HG03354 (cell line): Measurements from ENCODE around the gene KLF16.
A peak's percentile ranks its signal among the peaks of the same experiment; 100 is the strongest.

ENCODE experiments used
- ATAC-seq: cut with Tn5 transposase; IDR thresholded peaks from one replicate; pipeline ENCODE4 v1.9.1; 2021; ENCODE audit warnings: mild to moderate bottlenecking; ENCODE audit not compliant: unreplicated experiment, poor library complexity, severe bottlenecking

Gene KLF16

DNA sequence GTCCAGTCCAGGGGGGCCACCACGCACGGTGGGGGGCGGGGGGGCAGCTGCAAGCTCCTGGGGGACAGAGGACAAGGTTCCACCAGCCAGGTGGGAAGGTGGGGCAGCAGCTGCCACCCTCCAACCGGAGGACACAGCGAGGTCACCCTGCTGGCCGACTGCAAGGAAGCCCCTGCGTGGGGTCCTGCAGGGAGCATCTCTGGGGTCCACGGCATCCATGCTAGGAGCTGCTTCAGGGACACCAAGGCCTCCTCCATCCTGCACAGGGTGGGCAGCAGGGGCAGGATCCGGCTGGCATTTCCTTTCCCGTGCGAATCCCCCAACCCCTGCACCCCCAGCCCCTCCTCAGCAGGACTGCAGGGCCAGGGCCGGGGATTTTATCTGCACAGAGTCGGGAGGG, 8.3 kb upstream of the KLF16 start:
- no peak for ATAC-seq

- ATAC-seq, result no peak
These were observed 7.8 kb upstream of the KLF16 start for GRCh38 chr19:1871140-1871597.

GRCh38 chr19:1868971-1869370, 5.6 kb upstream of the KLF16 start:
- no peak for ATAC-seq

DNA sequence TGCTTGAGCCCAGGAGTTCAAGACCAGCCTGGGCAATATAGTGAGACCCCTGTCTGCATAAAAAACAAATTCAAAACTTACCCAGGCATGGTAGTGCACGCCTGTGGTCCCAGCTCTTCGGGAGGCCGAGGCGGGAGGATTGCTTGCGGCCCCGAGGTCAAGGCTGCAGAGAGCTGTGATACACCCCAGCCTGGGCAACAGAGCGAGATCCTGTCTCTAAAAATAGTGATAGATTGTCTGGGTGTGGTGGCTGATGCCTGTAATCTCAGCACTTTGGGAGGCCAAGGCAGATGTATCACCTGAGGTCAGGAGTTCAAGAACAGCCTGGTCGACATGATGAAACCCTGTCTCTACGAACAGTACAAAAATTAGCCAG, 4.0 kb upstream of the KLF16 start:
- ATAC-seq, result no peak

GRCh38 chr19:1866693-1867348, 3.4 kb upstream of the KLF16 start:
- ATAC-seq, result no peak

DNA sequence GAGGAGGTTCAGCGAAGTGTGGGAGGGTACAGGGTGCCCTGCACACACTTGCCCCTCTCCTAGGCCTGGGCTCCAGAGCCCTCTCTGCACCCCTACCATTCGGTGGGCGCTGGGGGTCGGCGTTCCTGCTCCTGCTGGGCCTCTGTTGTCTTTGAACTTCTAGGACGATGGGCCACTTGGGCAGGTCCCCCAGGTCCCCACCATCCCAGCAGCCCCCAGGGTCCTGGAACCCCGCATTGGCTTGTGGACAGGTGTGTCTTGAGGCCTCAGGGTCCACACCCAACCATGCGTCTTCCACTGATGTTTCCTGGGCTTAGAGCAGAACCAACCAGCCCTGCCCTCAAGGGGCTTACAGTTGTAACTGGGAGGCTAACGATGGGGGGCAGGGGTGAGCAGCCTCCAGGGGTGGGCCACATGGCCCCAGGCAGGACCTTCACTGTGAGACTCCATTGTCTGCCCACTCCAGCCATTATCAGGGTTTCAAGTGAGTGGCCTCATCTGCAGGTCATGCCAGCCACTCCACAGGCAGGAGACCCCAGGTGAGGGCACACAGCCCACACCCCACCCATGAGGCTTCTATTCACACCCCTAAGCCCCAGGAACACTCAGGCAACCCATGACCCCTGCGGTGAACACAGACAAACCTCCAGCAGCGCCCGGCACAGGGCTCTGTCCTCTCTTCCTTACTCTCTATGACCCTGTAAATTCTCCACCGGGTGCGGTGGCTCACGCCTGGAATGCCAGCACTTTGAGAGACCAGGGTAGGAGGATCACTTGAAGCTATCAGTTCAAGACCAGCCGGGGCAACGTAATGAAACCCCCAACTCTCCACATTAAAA, 2.0 kb upstream of the KLF16 start:
- no peak for ATAC-seq

- ATAC-seq, result peak; percentile 34
These were observed 1.2 kb upstream of the KLF16 start for GRCh38 chr19:1864480-1865171.

DNA sequence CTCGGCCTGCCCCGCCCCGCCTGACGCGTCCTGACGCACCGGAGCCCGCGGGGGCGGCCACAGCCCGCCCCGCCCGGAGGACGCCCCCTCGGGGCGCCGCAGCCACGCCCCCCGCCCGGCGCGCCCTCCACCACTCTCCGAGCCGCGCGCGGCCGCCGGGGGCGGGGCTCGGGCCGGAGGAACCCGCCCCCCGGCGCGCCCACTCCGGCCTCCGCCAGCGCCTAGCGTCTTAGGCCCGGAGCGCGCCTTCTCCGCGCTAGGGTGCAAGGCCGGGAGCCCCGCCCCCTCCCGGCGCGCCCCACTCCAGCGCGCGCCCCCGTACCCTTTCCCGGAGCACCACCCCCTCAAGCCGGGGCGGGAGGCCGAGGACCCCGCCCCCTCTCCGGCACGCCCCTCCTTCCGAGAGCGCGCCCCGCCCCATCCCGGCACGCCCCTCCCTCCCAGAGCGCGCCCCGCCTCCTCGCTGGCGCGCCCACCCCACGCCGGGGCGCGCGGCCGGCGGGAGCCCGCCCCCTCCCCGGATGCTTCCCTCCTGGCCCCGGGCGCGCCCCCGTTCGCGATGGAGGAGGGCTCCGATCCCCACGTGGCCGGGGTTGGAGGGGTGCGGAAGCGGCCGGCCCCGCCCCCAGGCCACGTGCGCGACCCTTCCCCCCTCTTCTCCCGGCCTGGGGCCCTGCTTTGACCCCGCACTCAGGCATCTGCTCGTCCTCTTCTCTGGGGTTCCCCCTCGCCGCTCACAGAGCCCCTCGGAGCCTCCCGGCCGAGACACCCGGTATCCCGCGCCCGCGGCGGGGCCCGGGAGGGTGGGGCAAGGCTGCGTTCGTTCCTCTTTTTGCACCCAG, 480 bp upstream of the KLF16 start:
- peak; percentile 58 for ATAC-seq

GRCh38 chr19:1862424-1863327, 703 bp downstream of the KLF16 start:
- peak; percentile 19 for ATAC-seq

DNA sequence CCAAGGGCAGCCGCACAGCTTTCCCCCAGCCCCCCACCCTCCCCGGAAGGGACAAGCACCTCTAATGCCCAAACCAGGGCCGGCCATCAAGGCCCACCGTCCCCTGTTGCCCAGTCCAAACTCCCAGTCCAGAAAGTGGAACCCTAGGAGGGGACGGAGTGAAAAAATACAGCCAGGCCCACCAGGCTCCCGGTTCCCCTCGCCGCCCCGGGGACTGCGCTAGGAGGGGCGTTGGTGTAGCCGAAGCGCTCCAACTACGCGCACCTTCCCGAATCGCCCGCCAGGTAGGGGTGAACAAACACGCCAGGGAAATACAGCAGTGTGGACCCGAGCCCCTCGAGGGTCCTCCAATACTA, 1.3 kb downstream of the KLF16 start:
- no peak for ATAC-seq

- no peak for ATAC-seq
These were observed 1.8 kb downstream of the KLF16 start for GRCh38 chr19:1861599-1862031.

DNA sequence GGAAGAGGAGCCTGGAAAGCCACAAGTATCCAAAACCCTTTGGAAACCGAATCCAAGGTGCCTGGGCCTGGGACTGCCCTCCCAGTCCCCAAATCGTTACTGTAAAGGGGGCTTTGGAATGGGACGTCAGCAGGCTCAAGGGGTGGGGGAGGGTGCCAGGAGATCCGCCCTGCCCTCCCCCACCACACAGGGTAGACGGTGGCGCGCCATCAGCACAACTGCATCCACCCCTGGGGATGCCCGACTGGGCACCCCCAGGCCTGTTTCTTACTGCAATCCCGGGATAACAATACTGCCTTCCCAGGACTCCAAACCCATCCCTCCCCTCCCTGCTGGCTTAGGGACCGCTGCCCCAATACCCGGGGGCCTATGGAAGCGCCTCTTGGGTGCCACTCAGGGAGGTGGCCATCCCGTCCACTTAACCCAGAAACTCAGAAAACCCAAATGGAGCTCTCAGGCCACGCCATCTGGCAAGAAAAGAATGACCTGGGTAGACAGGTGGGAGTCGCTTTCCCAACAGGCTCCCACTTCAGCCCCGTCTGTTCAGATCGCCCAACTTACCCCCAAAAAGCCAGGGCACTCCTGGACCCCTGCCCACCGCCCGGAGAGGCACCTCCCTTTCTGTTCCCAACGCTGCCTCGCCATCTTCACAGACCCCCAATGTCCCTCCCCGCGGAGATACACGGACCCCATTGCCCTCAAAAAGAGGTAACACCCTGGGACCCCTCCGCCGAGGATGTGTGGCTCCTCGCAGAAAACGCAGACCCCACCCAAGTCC, 2.4 kb downstream of the KLF16 start:
- no peak for ATAC-seq

DNA sequence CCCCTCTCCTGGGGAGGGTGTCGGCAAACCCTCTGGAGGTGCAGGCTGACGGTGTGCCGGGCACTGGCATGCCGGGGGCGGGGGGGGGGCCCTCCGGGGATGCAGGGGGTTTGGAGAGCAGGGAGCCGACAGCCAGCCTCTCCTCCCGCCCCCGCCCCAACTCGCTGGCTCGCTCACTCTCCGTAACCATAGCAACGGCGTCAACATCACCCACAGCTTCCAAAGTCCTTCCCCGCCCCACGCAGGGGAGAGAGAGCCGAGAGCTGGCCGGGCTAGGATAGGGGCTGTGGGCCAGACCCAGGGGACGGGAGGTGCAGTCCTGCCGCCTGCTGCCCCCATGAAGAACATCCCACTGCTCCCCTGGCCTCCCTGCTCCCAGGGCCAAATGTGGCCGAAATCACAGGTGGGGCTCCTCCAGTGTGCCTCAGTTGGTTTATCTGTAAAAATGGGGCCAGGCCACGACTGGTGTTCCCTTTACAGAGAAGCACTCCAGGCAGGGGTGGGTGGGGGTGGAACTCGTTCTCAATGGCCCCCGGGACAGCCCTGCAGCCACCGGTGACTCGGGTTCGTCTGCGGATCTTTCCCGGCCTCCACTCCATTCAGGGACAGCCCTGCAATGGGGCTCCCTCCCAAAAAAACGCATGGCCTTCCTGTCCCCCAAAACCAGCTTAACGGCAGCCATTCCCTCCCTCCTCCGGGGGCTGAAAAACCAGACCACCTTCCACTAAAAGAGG, 3.2 kb downstream of the KLF16 start:
- no peak for ATAC-seq

- no peak for ATAC-seq
These were observed 4.0 kb downstream of the KLF16 start for GRCh38 chr19:1859331-1859781.

- no peak for ATAC-seq
These were observed 4.8 kb downstream of the KLF16 start for GRCh38 chr19:1858412-1859081.

- ATAC-seq, result no peak
These were observed 5.6 kb downstream of the KLF16 start for GRCh38 chr19:1857648-1858326.
